Stimulated activated CD4-positive, alpha-beta T cell treated with anti-CD3 and anti-CD28 coated beads, Interleukin-4, amount 100 ng/mL, for 48 hours (primary cell): ENCODE data around the gene HAUS7.

ENCODE experiments used
- DNase-seq, 2 donors: peaks; one replicate each; pipeline ENCODE4 v3.0.0-alpha.2; 2020; ENCODE audit warnings: low read depth in 2 of 2

Gene HAUS7

DNA sequence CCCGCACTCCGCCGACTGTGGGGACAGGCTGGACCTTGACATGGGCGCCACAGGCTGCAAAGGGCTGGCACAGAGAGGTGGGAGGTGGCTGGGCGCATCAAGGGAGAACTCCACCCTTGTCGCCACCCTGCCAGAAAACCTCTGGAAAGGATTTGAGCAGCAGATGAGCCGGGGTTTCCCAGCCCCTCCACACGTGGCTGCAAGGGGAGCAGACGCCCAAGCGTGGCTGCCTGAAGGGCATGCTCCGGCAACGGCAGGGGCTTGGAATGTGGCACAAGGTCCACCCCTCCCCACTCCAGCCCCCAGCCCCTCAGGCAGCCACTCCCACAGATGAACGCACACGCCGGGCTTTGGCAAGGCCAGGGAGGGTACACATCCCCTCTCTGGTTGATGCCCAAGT lies 29.0 kb upstream of the HAUS7 start:
- no peak for DNase-seq

DNA sequence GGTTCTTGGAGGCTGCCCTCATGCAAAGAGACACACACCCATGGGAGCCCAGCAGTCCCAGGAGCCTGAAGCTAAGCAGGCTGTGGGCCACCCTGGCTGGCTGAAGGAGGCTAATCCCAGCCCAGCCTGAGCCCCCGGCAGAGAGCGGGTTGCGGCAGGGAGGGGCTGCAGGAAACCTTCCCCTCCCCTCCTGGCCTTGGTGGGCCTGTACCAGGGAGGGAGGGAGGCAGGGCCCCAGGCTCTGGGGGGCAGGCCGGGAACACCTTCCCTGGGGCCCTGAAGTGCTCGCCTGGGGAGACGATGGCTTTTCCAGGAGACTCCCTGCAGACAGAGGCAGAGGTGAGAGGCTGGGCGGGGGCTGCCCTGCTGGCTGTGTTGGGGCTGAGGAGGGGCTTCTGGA lies 28.1 kb upstream of the HAUS7 start:
- no peak for DNase-seq

DNA sequence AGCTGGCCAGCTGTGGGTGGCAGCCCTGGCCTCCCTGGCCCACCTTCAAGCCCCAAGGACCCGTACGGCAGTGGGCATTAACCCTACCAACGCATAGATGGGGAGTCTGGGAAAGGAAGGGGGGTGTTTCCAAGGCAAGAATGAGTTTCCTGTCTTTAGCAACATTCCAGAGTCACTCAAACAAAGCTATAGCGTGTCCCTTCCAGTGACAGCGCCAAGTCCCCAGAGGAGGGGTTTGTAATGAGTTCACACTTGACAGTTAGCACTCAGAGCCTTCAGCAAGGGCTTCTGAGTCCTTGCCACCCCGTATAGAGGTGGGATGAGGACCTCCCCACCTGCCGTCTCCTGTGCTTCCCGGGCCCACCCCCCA lies 26.2 kb upstream of the HAUS7 start:
- DNase-seq: no peak

DNA sequence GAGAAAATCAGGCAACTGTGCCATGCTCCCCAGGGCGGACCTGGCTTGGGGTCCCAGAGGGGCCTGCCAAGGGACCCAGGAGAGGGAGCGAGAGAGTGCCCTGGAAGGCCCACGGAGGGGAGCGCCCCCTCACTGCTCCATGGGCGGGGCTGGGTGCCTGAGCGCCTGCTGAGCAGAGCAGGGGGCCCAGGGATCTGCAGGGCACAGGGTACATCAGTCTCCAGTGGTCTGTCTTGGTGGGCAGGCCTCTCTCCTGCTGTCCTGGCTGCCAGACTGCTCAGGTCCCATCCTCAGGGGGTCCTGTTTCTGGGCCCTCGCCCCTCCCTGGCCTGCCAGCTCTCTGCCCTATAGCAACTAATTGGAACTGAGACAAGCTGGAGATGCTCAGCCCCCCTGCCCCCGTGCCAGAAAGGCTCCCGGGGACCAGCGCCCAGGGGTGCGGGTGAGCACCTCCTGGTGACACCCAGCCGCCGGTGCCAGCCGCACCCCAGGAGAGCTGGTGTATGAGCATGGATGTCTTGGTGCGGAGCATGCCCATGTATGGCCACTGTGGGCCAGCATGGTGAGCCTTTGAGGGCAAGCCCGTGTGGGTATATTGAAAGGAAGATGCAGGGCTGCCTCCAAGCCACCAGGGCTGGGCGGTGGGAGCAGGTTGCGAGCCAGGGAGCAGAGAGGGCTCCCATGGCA lies 25.7 kb upstream of the HAUS7 start:
- no peak for DNase-seq

DNA sequence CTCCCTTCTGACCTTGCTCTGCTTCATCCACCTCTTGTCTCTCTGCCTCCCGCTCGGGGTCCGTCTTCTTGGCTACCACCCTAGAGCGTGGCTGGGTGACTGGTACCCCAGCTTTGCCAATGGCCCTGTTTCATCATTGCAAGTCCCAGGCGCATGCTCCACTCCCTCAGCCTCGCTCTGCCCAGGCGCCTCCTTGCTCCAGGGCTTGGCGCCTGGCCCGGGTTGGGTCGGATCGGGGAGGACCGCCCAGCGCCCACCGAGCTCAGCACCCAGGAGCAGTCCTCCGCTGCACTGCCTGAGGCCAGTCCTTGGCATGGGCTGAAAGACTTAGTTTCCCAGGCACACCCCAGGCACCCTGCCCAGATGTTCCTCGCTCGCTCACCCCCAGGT lies 25.0 kb upstream of the HAUS7 start:
- no peak for DNase-seq

DNA sequence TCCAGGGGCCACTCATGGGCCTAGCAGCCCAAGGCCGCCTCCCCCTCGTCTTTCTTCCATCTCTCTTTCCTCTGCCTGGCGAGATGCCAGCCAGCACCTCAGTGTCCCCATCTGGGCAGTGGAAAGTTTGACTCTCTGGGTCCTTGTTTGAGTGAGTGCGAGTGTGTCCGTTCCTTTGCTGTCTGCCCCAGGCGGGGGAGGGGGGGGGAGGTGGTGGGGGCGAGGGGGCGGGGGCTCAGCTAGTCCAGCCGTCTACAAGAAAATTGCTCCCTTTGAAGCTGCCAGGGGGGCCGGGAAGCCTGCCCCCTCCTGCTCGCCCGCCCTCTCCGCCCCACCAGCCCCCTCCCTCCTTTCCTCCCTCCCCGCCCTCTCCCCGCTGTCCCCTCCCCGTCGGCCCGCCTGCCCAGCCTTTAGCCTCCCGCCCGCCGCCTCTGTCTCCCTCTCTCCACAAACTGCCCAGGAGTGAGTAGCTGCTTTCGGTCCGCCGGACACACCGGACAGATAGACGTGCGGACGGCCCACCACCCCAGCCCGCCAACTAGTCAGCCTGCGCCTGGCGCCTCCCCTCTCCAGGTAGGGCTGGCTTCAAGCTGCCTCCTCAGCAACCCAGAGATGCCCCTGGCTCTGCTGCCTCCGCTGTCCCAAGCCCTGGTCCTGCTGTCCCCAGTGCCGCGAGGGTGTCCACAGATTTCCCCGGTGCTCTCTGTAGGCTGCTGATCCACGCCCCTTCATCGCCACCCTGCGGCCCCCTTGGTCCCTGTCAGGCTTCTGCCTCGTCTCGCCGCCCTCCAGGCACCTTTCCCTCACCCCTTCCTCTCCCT lies 24.4 kb upstream of the HAUS7 start, which contains the start of gene BGN:
TSS of gene BGN (plus strand) at position 440 of the 821 bp plus-strand sequence. CDS start 9,652 bp downstream, outside the sequence.
- no peak for DNase-seq

DNA sequence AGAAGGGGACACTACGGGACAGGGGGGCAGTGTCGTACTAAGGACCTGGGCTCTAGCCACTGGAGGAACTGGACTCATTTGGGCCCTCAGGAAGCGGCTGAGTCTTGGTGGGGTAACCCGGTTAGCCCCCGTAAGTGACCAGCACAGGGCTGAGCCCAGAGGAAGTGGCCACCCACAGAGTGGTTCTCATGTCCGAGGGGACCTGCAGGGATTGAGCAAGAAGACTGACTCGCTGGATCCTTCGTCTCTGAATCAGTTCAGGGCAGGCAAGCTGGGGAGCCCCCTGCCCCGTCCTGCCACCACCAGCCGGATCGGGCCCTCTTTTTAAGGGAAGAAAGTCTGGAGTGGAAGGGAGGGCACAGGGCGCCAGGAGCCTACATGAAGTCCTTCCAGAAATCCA lies 23.7 kb upstream of the HAUS7 start:
- DNase-seq: no peak

DNA sequence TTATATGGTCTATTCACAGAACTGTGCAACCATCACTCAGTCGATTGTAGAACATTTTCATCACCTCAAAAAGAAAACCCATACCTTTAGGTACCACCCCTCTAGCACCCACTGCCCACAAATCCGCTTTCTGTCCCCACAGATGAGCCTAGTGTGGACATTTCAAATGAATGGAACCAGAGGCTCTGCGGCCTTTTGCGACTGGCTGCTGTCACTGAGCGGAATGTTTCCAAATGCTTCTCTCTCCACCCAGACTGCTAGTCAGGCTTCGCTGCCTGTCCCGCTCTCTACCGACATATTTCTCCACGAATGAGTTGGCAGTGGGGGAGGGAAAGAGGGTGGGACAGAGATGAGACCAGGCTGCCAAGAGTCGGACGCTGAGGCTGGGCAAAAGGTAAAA lies 22.7 kb upstream of the HAUS7 start:
- no peak for DNase-seq

DNA sequence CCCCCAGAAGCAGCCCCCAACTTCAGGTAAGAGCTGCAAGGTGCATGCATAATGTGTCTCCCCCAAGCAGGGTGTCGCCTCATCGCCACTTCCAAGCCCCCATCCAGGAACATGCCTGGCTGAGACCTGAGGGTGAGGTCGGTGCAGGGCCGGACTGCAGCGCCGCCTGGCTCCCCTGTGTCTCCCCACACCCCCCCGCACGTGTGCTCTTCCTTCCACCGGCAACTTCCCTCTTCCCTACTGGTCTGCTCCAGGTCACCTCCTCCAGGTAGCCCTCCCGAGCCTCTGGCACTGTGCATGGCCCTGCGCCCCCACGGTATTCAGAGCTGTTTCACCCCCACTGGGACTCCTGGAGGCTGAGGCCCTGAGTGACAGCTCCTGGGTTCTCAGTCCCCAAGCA lies 22.2 kb upstream of the HAUS7 start:
- no peak for DNase-seq

DNA sequence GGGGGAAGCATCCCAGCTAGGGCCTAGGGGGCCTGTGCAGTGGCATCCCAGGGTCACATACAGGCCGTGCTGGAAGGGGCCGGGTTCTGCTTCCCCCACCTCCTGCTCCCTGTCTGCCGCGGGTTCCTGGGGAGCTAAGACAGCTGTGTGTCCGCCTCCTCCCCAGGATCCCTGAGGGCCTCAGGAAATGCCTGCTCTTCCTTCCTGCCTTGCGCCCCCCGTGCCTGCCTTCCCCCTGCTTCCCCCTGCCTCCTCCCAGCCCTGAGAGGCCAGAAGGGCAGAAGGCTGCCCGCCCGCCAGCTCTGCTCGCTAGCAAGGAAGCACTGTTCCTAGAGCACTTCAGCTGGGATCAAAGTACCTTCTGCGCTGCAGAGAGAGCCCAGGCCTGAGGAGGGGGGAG lies 21.5 kb upstream of the HAUS7 start:
- no peak for DNase-seq

DNA sequence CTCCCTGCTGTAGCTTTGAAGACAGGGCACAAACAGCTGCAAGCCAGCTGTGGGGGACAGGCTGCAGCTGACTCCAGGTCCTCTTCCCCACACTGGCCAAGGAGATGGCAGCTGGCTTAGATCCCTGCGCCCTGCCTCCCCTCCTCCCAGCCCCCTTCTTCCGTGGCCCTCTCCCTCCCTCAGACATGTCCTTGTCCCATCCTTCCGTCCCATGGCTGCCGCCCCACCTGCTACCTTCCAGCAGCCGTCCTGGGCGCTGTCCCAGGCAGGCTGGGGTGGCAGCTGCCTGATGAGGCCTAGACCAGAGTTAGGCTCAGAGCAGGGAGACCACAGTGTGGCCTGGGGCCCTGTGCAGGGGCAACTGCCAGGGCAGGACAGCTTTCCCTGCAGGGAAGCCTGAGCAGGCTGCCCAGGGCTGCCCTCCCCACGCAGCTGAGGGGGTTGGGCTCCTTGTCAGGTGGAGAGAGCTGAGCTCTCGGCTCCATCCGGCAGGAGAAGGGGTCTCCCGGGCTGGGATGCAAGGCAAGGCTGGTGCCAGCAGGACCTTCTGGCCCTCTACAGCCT lies 21.1 kb upstream of the HAUS7 start:
- DNase-seq: no peak

DNA sequence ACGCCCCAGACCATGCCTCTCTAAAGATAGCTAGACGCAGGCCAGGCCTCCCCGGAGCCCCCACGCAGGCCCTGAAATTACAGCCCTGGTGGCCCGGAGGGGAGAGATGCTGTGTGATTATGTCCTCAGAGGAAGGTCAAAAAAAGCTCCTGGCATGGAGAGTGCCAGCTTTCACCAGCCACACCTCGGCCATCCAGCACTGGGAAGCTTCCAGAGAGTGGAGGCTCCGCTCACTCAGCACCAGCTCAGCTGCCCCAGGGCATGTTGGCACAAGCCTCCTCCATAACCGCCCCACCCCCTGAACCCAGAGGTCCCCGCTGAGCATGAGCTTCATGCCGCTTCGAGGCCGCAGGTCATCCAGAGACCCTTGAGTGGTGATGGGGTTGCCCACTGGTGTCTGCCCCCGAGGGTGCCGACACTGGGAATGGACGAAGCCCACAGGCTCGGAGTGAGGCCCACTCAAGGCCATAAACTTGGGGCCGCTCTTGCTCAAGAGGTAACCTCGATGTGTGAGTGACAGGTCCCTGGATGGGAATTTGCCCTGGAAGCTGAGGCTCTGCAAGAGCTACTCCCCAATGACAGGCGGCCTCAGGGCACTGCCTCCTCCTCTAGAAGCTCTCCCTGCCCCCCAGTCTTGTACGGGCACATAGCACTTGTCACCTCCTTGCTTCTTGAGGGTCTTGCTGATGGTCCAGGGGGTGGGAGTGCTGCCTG lies 20.0 kb upstream of the HAUS7 start:
- no peak for DNase-seq

DNA sequence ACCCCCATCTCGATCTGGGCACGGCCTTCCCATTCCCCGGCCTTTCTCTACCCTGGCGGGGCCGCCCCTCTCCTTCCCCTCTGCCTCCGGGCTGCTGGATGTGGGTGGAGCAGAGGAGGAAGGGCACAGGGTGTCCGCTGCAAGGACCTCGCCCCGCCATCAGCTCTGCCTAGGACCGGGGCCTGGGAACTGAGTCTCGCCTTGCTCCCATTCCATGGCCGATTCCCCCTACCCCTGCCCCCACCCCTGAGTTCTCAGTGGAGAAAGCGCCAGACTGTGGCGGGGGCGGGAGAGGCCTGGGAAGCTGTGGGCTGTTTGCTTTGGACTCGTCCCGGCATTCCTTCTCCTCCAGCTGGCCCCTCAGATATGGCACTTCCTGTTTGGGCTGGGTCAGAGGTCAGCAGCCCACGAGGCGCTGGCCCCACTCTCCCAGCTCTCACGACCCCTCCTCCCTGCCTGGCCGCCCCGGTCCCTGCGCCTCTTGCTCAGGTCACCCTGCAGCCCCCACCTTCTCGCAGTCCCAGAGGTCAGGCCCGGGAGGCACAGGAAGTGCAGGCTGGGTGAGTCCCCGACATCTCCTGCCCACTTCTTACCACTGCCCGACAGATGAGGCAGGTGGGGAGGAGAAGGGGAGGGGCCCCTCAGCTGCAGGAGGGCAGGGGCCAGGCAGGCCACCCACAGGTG lies 18.0 kb upstream of the HAUS7 start:
- DNase-seq: no peak

DNA sequence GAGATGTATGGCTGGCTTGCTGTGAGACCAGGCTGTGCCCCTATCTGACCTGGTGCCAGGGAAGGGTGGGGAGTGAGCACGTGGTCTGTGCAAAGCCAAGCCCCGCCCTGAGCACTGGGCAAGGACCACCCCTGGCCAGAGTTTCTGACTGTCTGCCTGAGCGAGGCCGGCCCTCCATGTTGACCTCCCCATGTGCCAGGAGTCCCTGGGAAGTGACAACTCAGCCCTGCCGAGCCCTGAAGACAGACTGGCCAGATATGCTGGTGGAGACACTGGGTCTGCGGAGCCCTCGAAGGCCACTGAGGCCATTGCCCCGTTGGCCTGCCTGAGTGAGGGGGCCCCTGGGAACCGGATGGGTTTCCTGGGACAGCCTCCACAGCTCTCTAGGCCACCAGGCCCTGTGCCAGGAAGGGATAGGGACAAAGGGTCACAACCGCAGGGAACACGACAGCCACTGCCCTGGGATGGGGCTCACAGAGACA lies 17.3 kb upstream of the HAUS7 start:
- DNase-seq: no peak

DNA sequence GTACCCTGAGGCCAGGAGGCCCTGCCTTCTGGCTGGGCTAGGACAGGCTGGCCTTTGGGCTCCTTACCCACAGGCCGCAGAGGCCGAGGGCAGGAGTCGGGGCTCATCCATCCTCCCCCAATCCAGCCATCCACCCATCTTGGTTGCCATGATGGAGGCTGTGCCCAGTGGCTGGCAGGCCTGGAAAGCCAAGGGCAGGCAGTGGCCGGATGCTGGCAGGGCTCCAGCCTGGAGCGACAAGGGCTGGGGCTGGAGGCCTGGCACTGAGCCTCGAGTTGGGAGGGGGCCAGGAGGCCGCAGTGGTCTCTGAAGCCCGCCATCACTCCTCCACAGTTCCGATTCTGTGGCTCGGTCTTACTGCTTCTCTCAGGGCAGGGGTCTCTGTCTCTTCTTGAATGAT lies 15.8 kb upstream of the HAUS7 start:
- DNase-seq: no peak

DNA sequence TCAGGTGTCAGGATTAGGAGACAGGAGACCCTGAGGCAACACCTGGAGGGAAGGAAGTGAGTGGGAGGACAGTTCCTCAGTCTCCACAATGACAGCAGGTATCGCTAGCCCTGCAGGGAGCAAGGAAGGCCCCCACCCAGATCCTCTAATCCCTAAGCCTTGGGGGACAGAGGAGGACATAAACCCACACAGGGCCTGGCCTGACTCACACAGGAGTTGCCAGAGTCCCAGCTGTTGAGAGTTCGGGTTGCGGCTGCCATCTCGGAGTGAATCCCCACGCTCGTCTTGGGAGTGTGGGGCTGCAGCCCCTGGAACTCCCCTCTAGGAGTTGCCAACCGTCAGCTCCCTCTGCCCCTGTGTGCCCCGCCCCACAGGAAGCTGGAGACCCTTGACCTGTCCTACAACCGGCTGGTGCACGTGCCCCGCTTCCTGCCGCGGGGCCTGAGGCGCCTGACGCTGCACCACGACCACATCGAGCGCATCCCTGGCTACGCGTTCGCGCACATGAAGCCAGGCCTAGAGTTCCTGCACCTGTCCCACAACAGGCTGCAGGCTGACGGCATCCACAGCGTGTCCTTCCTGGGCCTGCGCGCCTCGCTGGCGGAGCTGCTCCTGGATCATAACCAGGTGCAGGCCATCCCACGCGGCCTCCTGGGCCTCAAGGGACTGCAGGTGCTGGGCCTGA lies 15.2 kb upstream of the HAUS7 start:
- DNase-seq: no peak

DNA sequence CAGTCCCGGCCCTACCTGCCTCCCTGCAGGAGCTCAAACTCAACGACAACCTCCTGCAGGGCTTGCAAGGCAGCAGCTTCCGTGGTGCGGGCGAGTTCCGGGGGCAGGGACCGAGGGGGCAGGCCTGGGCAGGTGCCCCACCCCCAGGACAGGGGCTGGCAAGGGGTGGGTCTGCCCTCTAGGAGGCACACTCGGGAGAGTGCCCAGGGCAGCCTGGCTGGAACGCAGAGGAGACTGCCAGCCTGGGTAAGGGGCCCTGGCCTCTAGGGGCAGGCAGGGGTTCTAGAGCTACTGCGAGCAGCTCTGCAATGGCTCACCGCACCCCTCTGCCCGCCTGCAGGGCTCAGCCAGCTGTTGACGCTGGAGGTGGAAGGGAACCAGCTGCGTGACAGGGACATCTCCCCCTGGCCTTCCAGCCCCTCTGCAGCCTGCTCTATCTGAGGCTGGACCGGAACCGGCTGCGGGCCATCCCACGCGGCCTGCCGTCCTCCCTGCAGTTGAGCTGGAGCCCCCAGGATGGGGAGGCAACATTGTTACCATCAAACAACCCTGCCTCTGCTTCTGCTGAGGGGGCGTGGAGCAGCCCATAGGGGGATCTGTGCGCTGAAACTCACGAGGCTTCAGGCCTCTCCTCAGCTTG lies 12.1 kb upstream of the HAUS7 start:
- DNase-seq: no peak

DNA sequence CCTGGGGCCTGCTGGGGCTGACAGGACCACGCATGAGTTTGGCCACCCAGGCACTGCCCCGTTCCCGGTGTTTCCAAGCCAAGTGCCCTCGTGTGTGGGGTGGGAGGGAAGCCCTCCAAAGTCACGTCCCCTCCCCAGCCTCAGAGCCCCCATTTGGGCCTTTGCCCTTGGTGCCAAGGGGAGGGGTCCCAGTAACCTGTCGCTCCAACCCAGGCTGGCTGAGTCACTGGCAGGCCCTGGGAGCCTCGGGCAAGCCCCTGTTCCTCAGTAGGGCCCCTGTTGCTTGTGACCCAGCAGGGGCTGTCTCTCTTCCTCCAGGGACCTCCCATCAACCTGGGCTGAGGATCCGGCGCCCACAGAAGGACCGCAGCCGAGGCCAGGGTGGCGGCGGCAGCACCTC lies 10.7 kb upstream of the HAUS7 start:
- DNase-seq: no peak

DNA sequence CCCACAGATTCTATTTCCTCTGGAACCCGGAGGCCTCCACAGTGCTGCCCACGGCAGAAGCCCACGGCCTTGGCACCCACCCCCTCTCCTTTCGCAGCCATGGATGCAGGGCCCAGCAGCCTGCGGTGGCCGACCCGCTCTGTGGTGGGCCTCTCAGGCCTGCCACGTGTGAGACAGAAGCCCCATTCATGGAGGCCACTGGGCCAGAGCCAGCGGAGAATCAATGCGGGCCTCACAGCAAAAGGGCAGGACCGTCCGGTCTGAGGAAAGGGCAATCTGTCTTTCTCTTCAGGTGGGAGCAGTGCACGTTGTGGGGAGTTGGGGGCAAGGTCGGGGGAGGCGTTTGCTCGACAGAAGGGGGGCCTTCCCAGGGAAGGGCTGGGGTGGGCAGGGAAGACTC lies 8.4 kb upstream of the HAUS7 start:
- DNase-seq: no peak

DNA sequence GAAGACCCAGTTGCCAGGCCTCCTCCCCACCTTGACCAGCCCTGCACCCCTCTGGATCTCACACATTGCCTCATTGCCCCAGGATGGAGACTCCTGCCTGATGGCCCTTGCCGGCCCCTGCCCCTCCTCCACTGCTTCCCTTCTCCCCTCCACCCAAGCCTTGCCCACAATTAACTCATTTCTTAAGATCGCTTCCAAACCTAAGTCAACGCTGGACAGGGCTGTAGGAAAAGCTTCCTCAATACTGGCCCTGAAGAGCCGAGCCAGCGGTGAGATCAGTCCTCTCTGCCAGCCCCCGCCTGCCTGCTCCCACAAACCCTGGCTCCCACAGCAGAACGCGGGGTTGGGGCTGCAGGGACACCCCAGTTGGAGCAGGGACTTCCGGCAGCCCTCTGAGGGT lies 7.5 kb upstream of the HAUS7 start:
- DNase-seq: no peak

DNA sequence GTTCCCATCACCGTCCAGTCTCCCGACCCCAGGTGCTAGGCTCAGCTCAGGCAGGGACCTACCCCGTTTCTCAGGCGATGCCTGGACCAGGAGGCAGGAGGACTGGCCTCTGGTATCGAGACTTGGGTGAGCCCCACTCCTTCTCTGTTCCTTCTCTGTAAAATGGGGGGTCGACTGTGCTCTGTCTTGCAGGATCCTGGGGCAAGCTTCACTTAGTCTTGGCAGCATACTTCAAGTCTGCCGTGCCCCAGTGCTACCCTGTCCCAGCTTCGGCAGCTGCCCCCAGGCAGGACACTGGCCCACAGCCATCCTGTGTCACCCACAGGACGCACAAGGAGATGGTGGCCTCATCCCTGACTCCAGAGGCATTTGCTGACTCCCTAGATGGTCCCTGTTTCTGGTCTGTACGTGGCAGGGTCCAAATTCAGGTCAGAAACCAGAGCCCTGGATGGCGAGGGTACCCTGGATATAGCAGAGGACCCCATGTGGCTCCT lies 7.0 kb upstream of the HAUS7 start:
- DNase-seq: no peak
